RWPE1 (cell line): ENCODE results near the gene CEMIP2.
"Not testable (repeated sequence)": the region's sequence is repeated elsewhere in the genome, so short reads cannot be mapped to it uniquely, and the experiment has no call there.

Experiments used
- CTCF ChIA-PET: fragments of 350-600 bp; sonication (Branson Sonifier 250); formaldehyde crosslinking; extraction: SDS; loops from one replicate; lab custom pipeline; 2021; lab: Yijun Ruan, JAX
- POLR2A ChIA-PET: fragments of 400-600 bp; formaldehyde crosslinking; extraction: SDS; loops from one replicate; lab custom pipeline; 2020; ENCODE audit warnings: antibody characterized with exemption; ENCODE audit not compliant: low non-redundant PET; lab: Yijun Ruan, JAX
- DNase-seq: peaks from one replicate; pipeline ENCODE4 v3.0.0; 2012; ENCODE audit warnings: low spot score
- H3K27ac ChIP-seq: fragments of 450-650 bp; 2 replicates; pipeline ENCODE4 v1.5.1; 2017
- TF ChIP-seq, protein P1 (sequence below): fragments of 450-650 bp; conservative IDR thresholded peaks from 2 replicates; pipeline ENCODE4 v1.5.1; 2017; ENCODE audit warnings: low read depth, mild to moderate bottlenecking

Gene CEMIP2

DNA sequence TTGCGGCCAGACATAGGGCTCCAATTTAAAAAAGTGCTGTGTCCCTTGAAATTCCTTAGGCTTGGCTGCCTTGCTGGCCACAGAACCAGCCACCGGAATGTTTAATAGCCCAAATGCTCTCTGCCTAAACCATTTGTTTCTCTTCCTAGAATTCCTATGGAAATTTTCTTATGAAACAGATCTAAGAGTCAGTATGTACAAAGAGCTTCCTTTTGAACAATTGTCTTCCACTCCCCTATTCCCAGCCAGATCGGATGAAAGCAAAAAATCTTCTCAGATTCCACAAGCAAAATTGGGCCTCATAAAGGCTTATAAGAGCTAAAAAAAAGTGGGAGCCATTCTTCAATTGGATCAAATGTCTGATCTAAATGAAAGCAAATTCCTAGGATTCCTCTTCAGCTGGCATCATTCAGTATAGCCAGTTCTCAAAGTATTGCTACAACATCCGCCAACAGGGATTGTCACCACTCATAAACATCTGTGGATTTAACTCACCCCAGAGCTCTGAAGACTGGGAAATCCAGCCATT, 104.3 kb downstream of the CEMIP2 start:
- TF ChIP-seq, protein P1, sequence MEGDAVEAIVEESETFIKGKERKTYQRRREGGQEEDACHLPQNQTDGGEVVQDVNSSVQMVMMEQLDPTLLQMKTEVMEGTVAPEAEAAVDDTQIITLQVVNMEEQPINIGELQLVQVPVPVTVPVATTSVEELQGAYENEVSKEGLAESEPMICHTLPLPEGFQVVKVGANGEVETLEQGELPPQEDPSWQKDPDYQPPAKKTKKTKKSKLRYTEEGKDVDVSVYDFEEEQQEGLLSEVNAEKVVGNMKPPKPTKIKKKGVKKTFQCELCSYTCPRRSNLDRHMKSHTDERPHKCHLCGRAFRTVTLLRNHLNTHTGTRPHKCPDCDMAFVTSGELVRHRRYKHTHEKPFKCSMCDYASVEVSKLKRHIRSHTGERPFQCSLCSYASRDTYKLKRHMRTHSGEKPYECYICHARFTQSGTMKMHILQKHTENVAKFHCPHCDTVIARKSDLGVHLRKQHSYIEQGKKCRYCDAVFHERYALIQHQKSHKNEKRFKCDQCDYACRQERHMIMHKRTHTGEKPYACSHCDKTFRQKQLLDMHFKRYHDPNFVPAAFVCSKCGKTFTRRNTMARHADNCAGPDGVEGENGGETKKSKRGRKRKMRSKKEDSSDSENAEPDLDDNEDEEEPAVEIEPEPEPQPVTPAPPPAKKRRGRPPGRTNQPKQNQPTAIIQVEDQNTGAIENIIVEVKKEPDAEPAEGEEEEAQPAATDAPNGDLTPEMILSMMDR: no peak
- POLR2A ChIA-PET: interaction anchor here (0.6 kb wide), 1 partner anchor 90 kb away, joined by 11 read pairs; no protein-coding TSS in a partner anchor
- CTCF ChIA-PET: interaction anchor here (0.6 to 1.7 kb wide), 2 partner anchors 13 to 16 kb away, joined by 3 to 5 read pairs; no protein-coding TSS in a partner anchor
- H3K27ac ChIP-seq: no peak overlapping the region
- DNase-seq: no peak

DNA sequence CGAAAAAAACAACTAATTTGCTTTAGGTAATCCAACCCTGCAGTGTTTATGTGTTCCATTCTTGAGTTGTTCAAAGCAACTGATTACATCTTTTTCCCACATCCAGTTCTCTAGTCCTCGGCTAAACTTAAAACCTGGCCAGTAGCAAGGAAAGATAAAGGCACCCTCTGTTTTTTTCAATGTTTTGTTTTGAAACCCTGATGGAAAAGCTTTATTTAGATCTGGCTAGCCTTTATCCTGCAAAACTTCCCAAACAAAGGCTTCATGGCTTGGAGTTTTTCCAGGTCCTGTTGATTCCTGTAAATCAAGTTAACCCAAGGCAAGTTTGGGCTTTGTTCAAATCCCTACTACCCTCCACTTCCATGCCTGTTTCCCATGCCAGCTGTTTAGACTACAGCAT, 105.1 kb downstream of the CEMIP2 start:
- ChIA-PET POLR2A (no interaction called here), CTCF (interaction anchor here (1.7 kb wide), 1 partner anchor 17 kb away, joined by 5 read pairs; no protein-coding TSS in a partner anchor)
- no peak overlapping the region for H3K27ac ChIP-seq
- TF ChIP-seq, protein P1: no peak
- DNase-seq: no peak

DNA sequence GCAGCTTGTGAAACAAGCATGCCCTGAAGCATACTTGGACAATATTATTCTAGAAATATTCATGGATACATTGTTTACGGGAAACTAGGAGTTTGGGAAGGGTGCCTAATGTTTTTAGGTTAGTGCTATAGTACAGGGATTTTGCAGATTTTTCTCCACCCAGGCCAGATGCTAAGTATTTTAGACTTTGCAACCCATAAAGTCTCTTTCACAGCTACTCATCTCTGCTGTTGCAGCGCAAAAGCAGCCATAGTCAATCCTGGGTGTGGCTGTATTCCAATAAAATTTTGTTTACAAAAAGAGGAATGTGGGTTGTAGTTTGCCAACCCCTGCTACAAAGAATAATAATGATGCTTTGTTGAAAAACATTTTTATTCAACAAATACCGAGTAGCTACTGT, 106.2 kb downstream of the CEMIP2 start:
- POLR2A ChIA-PET: no interaction called here
- H3K27ac ChIP-seq: no peak overlapping the region
- TF ChIP-seq, protein P1: no peak
- CTCF ChIA-PET: no interaction called here
- DNase-seq: no peak

DNA sequence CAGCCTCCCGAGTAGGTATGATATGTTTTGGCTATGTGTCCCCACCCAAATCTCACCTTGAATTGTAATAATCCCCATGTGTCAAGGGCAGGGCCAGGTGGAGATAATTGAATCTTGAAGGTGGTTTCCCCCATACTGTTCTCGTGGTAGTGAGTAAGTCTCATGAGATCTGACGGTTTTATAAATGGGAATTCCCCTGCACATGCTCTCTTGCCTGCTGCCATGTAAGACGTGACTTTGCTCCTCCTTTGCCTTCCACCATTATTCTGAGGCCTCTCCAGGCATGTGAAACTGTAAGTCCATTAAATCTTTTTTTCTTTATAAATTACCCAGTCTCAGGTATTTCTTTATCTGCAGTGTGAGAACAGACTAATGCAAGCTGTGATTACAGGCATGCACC, 111.0 kb downstream of the CEMIP2 start:
- H3K27ac ChIP-seq, DNase-seq, POLR2A ChIA-PET: not testable (repeated sequence)
- CTCF ChIA-PET: interaction anchor here (0.6 kb wide), 1 partner anchor 28 kb away, joined by 3 read pairs; no protein-coding TSS in a partner anchor

DNA sequence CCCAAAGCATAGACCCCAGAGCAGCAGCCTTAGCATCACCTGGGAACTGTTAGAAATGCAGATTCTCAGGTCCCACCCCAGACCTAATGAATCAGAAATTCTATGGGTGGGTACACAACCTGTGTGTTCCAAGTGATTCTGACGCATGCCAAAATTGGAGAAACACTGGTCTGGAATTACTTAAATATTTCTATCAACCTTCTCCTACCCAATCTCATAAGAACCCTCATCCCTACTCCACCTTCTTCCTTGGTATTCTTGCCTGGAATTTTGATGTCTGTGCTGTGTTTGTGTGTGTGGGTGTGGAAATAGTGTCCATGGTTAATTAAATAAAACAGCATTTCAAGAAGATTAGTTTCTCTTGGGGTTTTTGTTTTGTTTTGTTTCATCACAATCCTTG, 111.8 kb downstream of the CEMIP2 start:
- TF ChIP-seq, protein P1: no peak
- ChIA-PET POLR2A (no interaction called here), CTCF (interaction anchor here (0.5 to 0.7 kb wide), 2 partner anchors 368 to 1789 kb away, joined by 3 read pairs; no protein-coding TSS in a partner anchor)
- no peak for DNase-seq
- H3K27ac ChIP-seq: no peak overlapping the region

DNA sequence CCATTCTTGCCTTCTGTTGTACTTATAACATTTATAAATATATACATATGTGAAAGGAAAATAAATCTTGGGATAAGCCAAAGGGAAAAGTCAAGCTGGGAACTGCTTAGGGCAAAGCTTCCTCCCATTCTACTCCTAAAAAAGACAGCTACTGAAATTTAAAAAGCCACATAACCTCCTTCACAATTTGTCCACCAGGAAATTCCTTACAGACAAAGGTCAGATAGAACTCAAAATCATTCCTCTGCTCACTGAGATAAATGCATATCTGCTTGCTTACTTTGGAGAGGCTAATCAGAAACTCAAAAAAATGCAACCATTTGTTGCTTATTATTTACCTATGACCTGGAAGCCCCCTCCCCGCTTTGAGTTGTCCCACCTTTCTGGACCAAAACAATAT, 112.5 kb downstream of the CEMIP2 start:
- DNase-seq: no peak
- ChIA-PET CTCF (interaction anchor here (0.7 kb wide), 1 partner anchor 1790 kb away, joined by 3 read pairs; no protein-coding TSS in a partner anchor), POLR2A (no interaction called here)
- TF ChIP-seq, protein P1: no peak
- no peak overlapping the region for H3K27ac ChIP-seq

DNA sequence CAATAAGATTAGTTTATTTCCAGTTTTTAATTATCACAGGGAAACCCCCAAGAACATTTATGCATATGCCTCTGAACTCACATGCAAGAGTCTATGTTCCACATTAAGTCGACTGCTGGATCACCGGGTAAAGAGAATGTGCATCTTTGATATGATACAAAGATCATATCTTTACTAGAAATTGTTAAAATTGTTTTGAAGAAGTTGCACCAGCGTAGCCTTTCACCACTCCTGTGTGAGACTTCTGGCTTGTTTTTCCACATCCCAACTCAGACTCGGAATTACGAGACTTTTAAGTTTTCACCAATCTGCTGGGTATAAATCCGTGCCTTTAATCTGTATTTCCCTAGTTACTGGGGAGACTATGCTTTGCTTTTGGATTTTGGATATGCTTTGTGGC, 113.2 kb downstream of the CEMIP2 start:
- H3K27ac ChIP-seq: no peak overlapping the region
- TF ChIP-seq, protein P1: no peak
- DNase-seq: no peak
- ChIA-PET CTCF (no interaction called here), POLR2A (no interaction called here)
